ENCODE results near the gene CD46. TPM values are rescaled to one million over a fixed set of nuclear protein-coding genes. Genes with fewer than 3 reads are reported as not detected.

The CD46 gene
- total and polyA plus RNA-seq, 11 donors, result 40.6 to 133 (median 93.9) TPM

DNA sequence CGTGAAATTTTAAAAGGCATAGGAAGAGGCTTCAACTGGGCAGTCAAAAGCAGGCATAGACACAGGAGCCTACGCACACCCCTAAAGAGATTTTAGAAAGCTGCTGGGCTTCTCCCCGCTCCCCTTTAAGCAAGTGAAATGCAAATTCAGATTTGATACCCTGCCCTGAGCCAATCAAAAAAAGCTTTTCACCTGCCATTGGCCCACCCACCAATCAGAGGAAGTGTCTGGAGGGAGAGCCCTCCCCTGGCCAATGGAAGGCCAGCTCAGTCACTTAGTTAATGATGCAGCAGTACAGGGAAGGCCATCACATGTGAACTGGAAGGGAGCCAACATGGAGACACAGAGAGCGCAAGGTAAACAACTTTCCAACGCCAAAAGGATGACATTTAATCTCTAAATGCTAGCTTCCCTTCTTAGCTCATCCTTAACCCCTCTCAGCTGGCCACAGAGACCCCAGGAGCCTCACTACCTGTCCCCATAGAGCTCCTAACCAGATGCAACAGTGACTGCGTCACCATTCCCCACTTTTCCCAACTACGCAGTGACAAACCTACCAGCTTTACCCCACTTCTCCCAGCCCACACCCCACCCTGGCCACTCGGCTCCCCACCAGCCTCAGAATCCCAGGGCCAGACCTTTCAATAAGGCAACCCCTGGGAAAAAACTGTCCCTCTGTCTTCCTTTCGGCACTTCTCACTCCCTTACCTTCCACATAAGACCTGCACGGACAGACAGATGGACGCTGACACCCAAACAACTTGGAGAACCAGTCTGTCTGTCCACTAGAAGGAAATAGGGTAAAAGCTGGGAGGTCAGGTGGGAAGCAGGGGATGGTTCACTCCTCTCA, 71.0 kb downstream of the CD46 start:
- ATAC-seq, result peak; percentile 72 to 81 (median 76)
- DNase-seq, result peak; percentile 79 to 94 (median 93)
- intact Hi-C loops (cut with DNase I), result loop anchor here in 1 of 10 donors (10.0 kb wide), 1 partner anchor 142 kb away; no protein-coding TSS in a partner anchor
- no peaks in the 10 kb centered on the region for H3K27me3 ChIP-seq
- peaks cover 9 to 90% (median 75%) of the 10 kb centered on the region in 12 donors for H3K4me1 ChIP-seq
- peak overlapping the region; percentile 91 to 100 (median 98) for H3K27ac ChIP-seq
- H3K36me3 ChIP-seq, result peaks cover 0 to 34% (median 22%) of the 10 kb centered on the region in 9 donors
- H3K9me3 ChIP-seq, result no peaks in the 10 kb centered on the region
- TF ChIP-seq, protein P1, sequence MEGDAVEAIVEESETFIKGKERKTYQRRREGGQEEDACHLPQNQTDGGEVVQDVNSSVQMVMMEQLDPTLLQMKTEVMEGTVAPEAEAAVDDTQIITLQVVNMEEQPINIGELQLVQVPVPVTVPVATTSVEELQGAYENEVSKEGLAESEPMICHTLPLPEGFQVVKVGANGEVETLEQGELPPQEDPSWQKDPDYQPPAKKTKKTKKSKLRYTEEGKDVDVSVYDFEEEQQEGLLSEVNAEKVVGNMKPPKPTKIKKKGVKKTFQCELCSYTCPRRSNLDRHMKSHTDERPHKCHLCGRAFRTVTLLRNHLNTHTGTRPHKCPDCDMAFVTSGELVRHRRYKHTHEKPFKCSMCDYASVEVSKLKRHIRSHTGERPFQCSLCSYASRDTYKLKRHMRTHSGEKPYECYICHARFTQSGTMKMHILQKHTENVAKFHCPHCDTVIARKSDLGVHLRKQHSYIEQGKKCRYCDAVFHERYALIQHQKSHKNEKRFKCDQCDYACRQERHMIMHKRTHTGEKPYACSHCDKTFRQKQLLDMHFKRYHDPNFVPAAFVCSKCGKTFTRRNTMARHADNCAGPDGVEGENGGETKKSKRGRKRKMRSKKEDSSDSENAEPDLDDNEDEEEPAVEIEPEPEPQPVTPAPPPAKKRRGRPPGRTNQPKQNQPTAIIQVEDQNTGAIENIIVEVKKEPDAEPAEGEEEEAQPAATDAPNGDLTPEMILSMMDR (IDR thresholded peaks at IDR 0.05), result no peak
- TF ChIP-seq POLR2A (IDR thresholded peaks at IDR 0.05), result peak; percentile 60 to 68
- H3K4me3 ChIP-seq, result peak overlapping the region; percentile 59 to 92 (median 75)
- 39 to 45% (median 44%) methylated on average over 11 of the region's 11 CpGs for WGBS, 4 donors

DNA sequence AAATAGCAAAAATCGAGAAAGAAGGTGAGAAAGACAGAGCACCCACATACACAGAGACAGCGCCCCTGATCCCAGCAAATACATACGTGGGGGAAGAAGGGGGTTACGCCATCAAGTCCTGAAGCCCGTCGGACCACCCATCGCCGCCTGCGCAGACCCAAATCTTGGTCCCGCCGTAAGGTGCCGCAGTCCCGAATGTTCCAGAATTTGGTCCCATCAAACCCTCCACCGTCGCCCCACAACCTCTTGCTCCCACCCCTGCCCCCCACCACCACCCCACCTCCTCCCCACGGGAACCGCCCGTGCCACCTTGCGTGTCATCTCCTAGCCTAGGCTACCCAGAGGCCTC, 71.7 kb downstream of the CD46 start:
- intact Hi-C loops (cut with DNase I), result loop anchor here in 1 of 10 donors (10.0 kb wide), 1 partner anchor 141 kb away; no protein-coding TSS in a partner anchor
- TF ChIP-seq POLR2A (IDR thresholded peaks at IDR 0.05), result no peak
- TF ChIP-seq, protein P1 (IDR thresholded peaks at IDR 0.05), result no peak

DNA sequence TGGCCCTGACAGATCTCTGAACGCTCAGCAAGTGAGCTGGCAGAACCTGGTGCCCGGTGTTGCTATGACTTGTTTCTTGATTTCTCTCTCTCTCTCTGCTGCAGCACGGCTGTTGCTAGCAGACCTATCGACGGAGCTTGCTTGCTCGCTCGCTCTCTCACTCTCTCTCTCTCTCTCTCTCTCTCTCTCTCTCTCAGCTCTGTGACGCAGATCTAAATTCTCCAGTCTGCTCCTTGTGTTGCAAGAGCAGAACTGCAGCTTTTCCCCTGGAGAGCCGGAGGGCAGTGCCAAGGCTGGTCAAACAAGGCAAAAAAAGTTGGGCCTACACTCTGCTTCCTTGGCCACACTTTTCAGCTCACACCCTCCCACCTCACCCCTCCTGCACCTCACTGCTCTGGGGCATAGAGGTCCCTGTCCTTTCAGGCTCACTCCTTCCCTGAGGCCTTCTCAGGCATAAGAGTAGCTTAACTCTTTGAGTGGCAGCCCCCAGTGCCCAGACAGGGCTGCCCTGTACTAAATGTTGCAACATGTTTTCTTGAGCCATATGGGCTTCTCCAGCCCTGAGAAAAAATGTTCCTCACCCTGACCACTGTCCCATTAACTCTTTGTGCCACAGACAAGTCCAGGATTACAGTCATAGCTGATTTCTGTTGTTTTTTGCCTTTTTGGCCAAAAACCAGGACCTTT, 72.2 kb downstream of the CD46 start:
- Histone ChIP-seq H3K4me1 (peaks cover 13 to 92% (median 78%) of the 10 kb centered on the region in 12 donors), H3K4me3 (peak overlapping the region; percentile 51 to 92 (median 75)), H3K36me3 (peaks cover 0 to 25% (median 14%) of the 10 kb centered on the region in 9 donors), H3K9me3 (no peaks in the 10 kb centered on the region), H3K27ac (peak overlapping the region; percentile 91 to 100 (median 98)), H3K27me3 (no peaks in the 10 kb centered on the region)
- ATAC-seq (peak; percentile 34 to 62 (median 51)), DNase-seq (peak; percentile 78 to 90 (median 84))
- TF ChIP-seq, protein P1 (IDR thresholded peaks at IDR 0.05), result peak; percentile 35 to 64 (median 53)
- peak in 1 of 2 donors; percentile 76 for TF ChIP-seq POLR2A (IDR thresholded peaks at IDR 0.05)
- WGBS, 4 donors, result 21 to 26% (median 23%) methylated on average over 9 of the region's 9 CpGs
- intact Hi-C loops (cut with DNase I), result loop anchor here in 1 of 10 donors (10.0 kb wide), 1 partner anchor 141 kb away; no protein-coding TSS in a partner anchor

More for the DNA sequence above, 71.7 kb downstream of the CD46 start:
- Histone ChIP-seq H3K9me3 (no peaks in the 10 kb centered on the region), H3K27me3 (no peaks in the 10 kb centered on the region), H3K36me3 (peaks cover 0 to 30% (median 19%) of the 10 kb centered on the region in 9 donors), H3K4me1 (peaks cover 13 to 92% (median 78%) of the 10 kb centered on the region in 12 donors), H3K27ac (peak overlapping the region; percentile 91 to 100 (median 98)), H3K4me3 (peak overlapping the region; percentile 51 to 92 (median 75))
- WGBS, 4 donors, result 40 to 66% (median 50%) methylated on average over 16 to 19 of the region's 19 CpGs
- DNase-seq (no peak), ATAC-seq (peak in 1 of 4 donors; percentile 1)

Data from heart left ventricle (tissue), 16 donors.